Activated naive CD8-positive, alpha-beta T cell (primary cell): ENCODE data around the gene SOWAHA.
"Not testable (repeated sequence)": the region's sequence is repeated elsewhere in the genome, so short reads cannot be mapped to it uniquely, and the experiment has no call there.

Source experiments
- H3K27ac Mint-ChIP-seq: one replicate; pipeline ENCODE4 v1.8.0; 2021; ENCODE audit warnings: mixed read lengths
- H3K27me3 Mint-ChIP-seq: one replicate; pipeline ENCODE4 v1.8.0; 2021; ENCODE audit warnings: mixed read lengths
- H3K36me3 Mint-ChIP-seq: one replicate; pipeline ENCODE4 v1.8.0; 2021; ENCODE audit warnings: mixed read lengths
- H3K4me1 Mint-ChIP-seq: one replicate; pipeline ENCODE4 v1.8.0; 2021; ENCODE audit warnings: low read depth, mixed read lengths
- H3K4me3 Mint-ChIP-seq: one replicate; pipeline ENCODE4 v1.8.0; 2021; ENCODE audit warnings: mild to moderate bottlenecking, mixed read lengths
- H3K9me3 Mint-ChIP-seq: one replicate; pipeline ENCODE4 v1.8.0; 2021; ENCODE audit warnings: low read depth, mixed read lengths

Gene SOWAHA

GRCh38 chr5:132788508-132788907 lies 24.6 kb upstream of the SOWAHA start:
- Mint-ChIP-seq H3K9me3 (no peaks in the 10 kb centered on the region), H3K27ac (no peak overlapping the region), H3K4me3 (no peak overlapping the region), H3K27me3 (peaks cover 17% of the 10 kb centered on the region), H3K36me3 (peaks cover 6% of the 10 kb centered on the region), H3K4me1 (no peaks in the 10 kb centered on the region)

- H3K27ac Mint-ChIP-seq, result no peak overlapping the region
- no peaks in the 10 kb centered on the region for H3K9me3 Mint-ChIP-seq
- peaks cover 6% of the 10 kb centered on the region for H3K36me3 Mint-ChIP-seq
- H3K27me3 Mint-ChIP-seq, result peaks cover 17% of the 10 kb centered on the region
- no peak overlapping the region for H3K4me3 Mint-ChIP-seq
- H3K4me1 Mint-ChIP-seq, result no peaks in the 10 kb centered on the region
These were observed 23.9 kb upstream of the SOWAHA start for GRCh38 chr5:132788990-132789886.

- Mint-ChIP-seq H3K36me3 (peaks cover 3% of the 10 kb centered on the region), H3K27me3 (peaks cover 13% of the 10 kb centered on the region), H3K4me1 (no peaks in the 10 kb centered on the region), H3K9me3 (no peaks in the 10 kb centered on the region), H3K27ac (no peak overlapping the region), H3K4me3 (no peak overlapping the region)
These were observed 22.8 kb upstream of the SOWAHA start for GRCh38 chr5:132790201-132790865.

GRCh38 chr5:132791026-132791425 lies 22.1 kb upstream of the SOWAHA start:
- no peak overlapping the region for H3K27ac Mint-ChIP-seq
- no peak overlapping the region for H3K4me3 Mint-ChIP-seq
- H3K27me3 Mint-ChIP-seq, result peaks cover 10% of the 10 kb centered on the region
- H3K9me3 Mint-ChIP-seq, result no peaks in the 10 kb centered on the region
- H3K4me1 Mint-ChIP-seq, result no peaks in the 10 kb centered on the region
- H3K36me3 Mint-ChIP-seq, result peaks cover 3% of the 10 kb centered on the region

- Mint-ChIP-seq H3K4me3 (no peak overlapping the region), H3K4me1 (no peaks in the 10 kb centered on the region), H3K27me3 (peaks cover 17% of the 10 kb centered on the region), H3K36me3 (peaks cover under 1% of the 10 kb centered on the region), H3K9me3 (no peaks in the 10 kb centered on the region), H3K27ac (no peak overlapping the region)
These were observed 15.5 kb upstream of the SOWAHA start for GRCh38 chr5:132797651-132798050.

GRCh38 chr5:132799392-132799791 lies 13.7 kb upstream of the SOWAHA start:
- Mint-ChIP-seq H3K27me3 (peaks cover 22% of the 10 kb centered on the region), H3K27ac (no peak overlapping the region), H3K9me3 (no peaks in the 10 kb centered on the region), H3K4me1 (no peaks in the 10 kb centered on the region), H3K4me3 (no peak overlapping the region), H3K36me3 (no peaks in the 10 kb centered on the region)

- Mint-ChIP-seq H3K9me3 (no peaks in the 10 kb centered on the region), H3K27me3 (peaks cover 28% of the 10 kb centered on the region), H3K4me1 (no peaks in the 10 kb centered on the region), H3K4me3 (no peak overlapping the region), H3K36me3 (no peaks in the 10 kb centered on the region), H3K27ac (no peak overlapping the region)
These were observed 12.6 kb upstream of the SOWAHA start for GRCh38 chr5:132800545-132800944.

- peaks cover 29% of the 10 kb centered on the region for H3K27me3 Mint-ChIP-seq
- H3K36me3 Mint-ChIP-seq, result no peaks in the 10 kb centered on the region
- no peaks in the 10 kb centered on the region for H3K4me1 Mint-ChIP-seq
- no peak overlapping the region for H3K27ac Mint-ChIP-seq
- no peaks in the 10 kb centered on the region for H3K9me3 Mint-ChIP-seq
- H3K4me3 Mint-ChIP-seq, result no peak overlapping the region
These were observed 10.9 kb upstream of the SOWAHA start for GRCh38 chr5:132802044-132802684.

- H3K27me3 Mint-ChIP-seq, result peaks cover 34% of the 10 kb centered on the region
- not testable (repeated sequence) for H3K36me3 Mint-ChIP-seq, H3K4me3 Mint-ChIP-seq, H3K27ac Mint-ChIP-seq, H3K4me1 Mint-ChIP-seq, H3K9me3 Mint-ChIP-seq
These were observed 10.4 kb upstream of the SOWAHA start for GRCh38 chr5:132802685-132803066.

- not testable (repeated sequence) for H3K4me3 Mint-ChIP-seq, H3K27ac Mint-ChIP-seq, H3K4me1 Mint-ChIP-seq, H3K9me3 Mint-ChIP-seq, H3K36me3 Mint-ChIP-seq
- H3K27me3 Mint-ChIP-seq, result peaks cover 39% of the 10 kb centered on the region
These were observed 8.9 kb upstream of the SOWAHA start for GRCh38 chr5:132804219-132804618.

- H3K4me3 Mint-ChIP-seq, H3K36me3 Mint-ChIP-seq, H3K27ac Mint-ChIP-seq, H3K4me1 Mint-ChIP-seq, H3K9me3 Mint-ChIP-seq: not testable (repeated sequence)
- H3K27me3 Mint-ChIP-seq, result peaks cover 45% of the 10 kb centered on the region
These were observed 7.2 kb upstream of the SOWAHA start for GRCh38 chr5:132805872-132806271.

GRCh38 chr5:132806804-132807162 lies 6.3 kb upstream of the SOWAHA start:
- H3K9me3 Mint-ChIP-seq, H3K4me3 Mint-ChIP-seq, H3K36me3 Mint-ChIP-seq, H3K4me1 Mint-ChIP-seq, H3K27ac Mint-ChIP-seq: not testable (repeated sequence)
- peaks cover 52% of the 10 kb centered on the region for H3K27me3 Mint-ChIP-seq

GRCh38 chr5:132807163-132807838 lies 5.8 kb upstream of the SOWAHA start:
- Mint-ChIP-seq H3K4me3 (no peak overlapping the region), H3K9me3 (no peaks in the 10 kb centered on the region), H3K36me3 (no peaks in the 10 kb centered on the region), H3K27ac (no peak overlapping the region), H3K27me3 (peaks cover 50% of the 10 kb centered on the region), H3K4me1 (peaks cover 1% of the 10 kb centered on the region)

- Mint-ChIP-seq H3K27ac (no peak overlapping the region), H3K4me1 (peaks cover 9% of the 10 kb centered on the region), H3K27me3 (peaks cover 51% of the 10 kb centered on the region), H3K9me3 (no peaks in the 10 kb centered on the region), H3K4me3 (no peak overlapping the region), H3K36me3 (no peaks in the 10 kb centered on the region)
These were observed 4.7 kb upstream of the SOWAHA start for GRCh38 chr5:132808448-132808847.

- H3K4me3 Mint-ChIP-seq, result no peak overlapping the region
- peaks cover 9% of the 10 kb centered on the region for H3K4me1 Mint-ChIP-seq
- H3K9me3 Mint-ChIP-seq, result no peaks in the 10 kb centered on the region
- peaks cover 49% of the 10 kb centered on the region for H3K27me3 Mint-ChIP-seq
- no peak overlapping the region for H3K27ac Mint-ChIP-seq
- no peaks in the 10 kb centered on the region for H3K36me3 Mint-ChIP-seq
These were observed 4.2 kb upstream of the SOWAHA start for GRCh38 chr5:132808866-132809265.
